ENCODE data around the gene MTHFD2L.
A peak's percentile ranks its signal among the peaks of the same experiment; 100 is the strongest.

MTHFD2L gene

DNA sequence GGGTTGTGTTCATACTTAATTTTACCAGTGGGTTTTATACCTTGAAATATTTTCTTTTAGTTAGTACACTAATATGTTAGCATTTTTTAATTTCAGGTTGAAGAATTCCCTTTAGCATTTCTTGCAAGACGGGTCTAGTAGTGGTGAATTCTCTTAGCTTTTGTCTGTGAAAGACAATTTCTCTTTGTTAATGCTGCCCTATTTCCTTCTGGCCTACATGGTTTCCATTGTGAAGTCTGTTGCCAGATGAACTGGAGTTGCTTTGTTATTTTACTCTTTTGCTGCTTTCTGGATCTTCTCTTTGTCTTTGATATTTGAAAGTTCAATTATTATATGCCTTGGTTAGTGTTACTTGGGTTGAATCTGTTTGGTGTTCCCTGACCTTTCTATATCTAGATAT is 25.0 kb upstream of the MTHFD2L start:
- H3K4me3 ChIP-seq (ENCODE audit: control insufficient read depth, low read depth, low read length), result no peak overlapping the region
- DNase-seq (ENCODE audit: low read depth), result no peak
- TF ChIP-seq, protein P1, sequence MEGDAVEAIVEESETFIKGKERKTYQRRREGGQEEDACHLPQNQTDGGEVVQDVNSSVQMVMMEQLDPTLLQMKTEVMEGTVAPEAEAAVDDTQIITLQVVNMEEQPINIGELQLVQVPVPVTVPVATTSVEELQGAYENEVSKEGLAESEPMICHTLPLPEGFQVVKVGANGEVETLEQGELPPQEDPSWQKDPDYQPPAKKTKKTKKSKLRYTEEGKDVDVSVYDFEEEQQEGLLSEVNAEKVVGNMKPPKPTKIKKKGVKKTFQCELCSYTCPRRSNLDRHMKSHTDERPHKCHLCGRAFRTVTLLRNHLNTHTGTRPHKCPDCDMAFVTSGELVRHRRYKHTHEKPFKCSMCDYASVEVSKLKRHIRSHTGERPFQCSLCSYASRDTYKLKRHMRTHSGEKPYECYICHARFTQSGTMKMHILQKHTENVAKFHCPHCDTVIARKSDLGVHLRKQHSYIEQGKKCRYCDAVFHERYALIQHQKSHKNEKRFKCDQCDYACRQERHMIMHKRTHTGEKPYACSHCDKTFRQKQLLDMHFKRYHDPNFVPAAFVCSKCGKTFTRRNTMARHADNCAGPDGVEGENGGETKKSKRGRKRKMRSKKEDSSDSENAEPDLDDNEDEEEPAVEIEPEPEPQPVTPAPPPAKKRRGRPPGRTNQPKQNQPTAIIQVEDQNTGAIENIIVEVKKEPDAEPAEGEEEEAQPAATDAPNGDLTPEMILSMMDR (conservative IDR thresholded peaks at IDR 0.05; ENCODE audit: control insufficient read depth, insufficient read depth, low read depth, low read length), result no peak

DNA sequence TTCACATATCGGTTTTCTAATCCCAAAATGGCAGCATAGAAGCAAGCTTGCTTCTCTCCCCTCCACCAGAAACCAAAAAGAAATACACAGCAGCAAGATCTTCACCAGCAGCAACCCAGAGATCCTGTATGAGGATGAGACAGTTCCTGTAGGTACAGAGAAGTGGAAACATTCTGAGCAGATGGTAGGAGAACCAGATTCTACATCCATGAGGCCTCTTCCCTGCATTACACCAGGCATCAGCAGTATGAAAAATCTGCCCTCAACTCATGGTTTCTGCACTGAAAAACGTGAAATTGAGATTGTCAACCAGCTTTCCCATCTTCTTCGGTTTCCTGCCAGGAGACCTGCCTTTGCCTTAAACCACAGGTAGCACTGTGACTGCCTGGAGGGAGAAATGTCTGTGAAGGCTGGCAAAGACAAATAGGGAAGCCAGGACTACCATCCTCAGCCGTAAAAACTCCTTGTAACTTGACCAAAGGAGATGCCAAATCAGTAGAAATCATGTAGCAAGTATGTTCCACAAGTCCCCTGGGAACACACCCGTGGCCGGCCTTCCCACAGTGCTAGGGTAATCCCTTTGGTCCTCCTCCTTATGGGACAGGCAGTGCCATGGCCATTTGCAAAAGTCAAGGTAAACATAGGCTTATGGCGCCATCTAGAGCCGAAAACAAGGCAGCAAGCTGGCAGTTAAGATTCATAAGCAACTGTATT is 24.0 kb upstream of the MTHFD2L start:
- DNase-seq (ENCODE audit: low read depth), result peak; percentile 95
- H3K4me3 ChIP-seq (ENCODE audit: control insufficient read depth, low read depth, low read length), result no peak overlapping the region

DNA sequence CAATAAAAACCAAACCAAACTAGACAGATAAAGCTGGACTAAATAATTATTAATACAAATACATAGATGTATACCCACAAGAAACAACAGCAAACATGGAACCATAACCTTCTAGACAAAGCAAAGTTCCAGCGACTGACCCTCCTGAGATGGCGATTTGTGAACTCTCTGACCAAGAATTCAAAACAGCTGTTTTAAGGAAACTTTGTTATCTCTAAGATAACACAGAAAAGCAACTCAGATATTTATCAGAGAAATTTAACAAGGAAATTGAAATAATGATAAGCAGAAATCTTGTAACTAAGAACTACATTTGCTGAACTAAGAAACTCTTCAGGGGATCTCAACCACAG is 23.4 kb upstream of the MTHFD2L start:
- no peak overlapping the region for H3K4me3 ChIP-seq (ENCODE audit: control insufficient read depth, low read depth, low read length)
- no peak for DNase-seq (ENCODE audit: low read depth)
- TF ChIP-seq, protein P1 (conservative IDR thresholded peaks at IDR 0.05; ENCODE audit: control insufficient read depth, insufficient read depth, low read depth, low read length), result no peak

More for the DNA sequence above, 24.0 kb upstream of the MTHFD2L start:
- TF ChIP-seq, protein P1 (conservative IDR thresholded peaks at IDR 0.05; ENCODE audit: control insufficient read depth, insufficient read depth, low read depth, low read length), result peak; percentile 88

DNA sequence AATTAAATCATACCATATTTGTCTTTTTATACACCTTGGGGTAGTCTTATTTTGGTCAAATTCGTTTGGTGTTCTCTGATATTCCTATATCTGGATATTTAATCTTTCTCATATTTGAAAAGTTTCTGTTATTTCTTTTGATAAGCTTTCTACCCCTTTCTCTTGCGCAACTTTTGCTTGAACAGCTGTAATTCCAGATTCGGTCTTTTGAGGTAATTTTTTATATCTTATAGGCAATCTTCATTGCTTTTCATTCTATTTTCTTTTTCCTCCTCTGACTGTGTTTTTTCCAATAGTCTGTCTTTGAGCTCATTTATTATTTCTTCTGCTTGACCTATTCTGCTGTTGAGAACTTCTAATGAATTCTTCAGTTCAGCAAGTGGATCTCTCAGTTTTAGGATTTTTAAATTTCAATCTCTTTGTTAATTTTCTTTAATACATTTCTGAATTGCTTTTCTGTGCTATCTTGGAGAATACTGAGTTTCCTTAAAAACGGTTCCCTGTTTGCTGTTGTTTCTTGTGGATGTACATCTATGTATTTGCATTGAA is 11.3 kb upstream of the MTHFD2L start:
- DNase-seq (ENCODE audit: low read depth), result no peak
- H3K4me3 ChIP-seq (ENCODE audit: control insufficient read depth, low read depth, low read length), result no peak overlapping the region
- TF ChIP-seq, protein P1 (conservative IDR thresholded peaks at IDR 0.05; ENCODE audit: control insufficient read depth, insufficient read depth, low read depth, low read length), result no peak

DNA sequence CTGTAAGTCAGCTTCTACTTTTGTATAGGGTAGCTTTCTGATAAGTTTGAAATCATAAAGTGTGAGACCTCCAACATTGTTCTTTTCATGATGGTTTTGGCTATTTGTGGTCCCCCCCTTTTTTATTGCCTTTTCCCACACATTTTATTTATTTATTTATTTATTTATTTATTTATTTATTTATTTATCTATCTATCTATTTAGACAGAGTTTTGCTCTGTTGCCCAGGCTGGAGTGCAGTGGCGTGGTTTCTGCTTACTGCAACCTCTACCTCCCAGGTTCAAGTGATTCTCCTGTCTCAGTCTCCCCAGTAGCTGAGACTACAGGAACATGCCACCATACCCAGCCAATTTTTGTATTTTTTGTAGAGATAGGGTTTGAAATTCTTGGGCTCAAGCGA is 9.7 kb upstream of the MTHFD2L start:
- H3K4me3 ChIP-seq (ENCODE audit: control insufficient read depth, low read depth, low read length), result no peak overlapping the region
- TF ChIP-seq, protein P1 (conservative IDR thresholded peaks at IDR 0.05; ENCODE audit: control insufficient read depth, insufficient read depth, low read depth, low read length), result no peak
- no peak for DNase-seq (ENCODE audit: low read depth)

DNA sequence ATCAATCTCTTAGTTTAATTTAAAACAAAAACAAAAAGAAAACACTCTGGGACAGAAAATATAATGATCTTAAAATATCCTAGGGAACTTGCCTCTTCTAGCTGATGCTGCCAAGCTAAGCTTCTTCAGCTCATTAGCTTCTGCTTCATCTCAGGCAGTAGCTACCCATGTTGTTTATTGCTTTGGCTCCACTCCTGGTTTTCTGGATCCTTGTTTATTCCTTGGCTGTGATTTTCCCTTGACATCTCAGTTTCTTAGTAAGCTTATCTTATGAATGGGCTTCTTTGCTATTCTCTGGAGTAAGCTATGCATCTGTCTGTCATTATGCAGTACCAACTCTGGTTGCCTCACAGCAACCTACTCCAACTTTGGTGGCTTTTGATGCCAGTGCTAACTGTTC is 5.1 kb upstream of the MTHFD2L start:
- H3K4me3 ChIP-seq (ENCODE audit: control insufficient read depth, low read depth, low read length), result no peak overlapping the region
- DNase-seq (ENCODE audit: low read depth), result no peak
- TF ChIP-seq, protein P1 (conservative IDR thresholded peaks at IDR 0.05; ENCODE audit: control insufficient read depth, insufficient read depth, low read depth, low read length), result no peak
